GM21619 (cell line): ENCODE measurements around the gene SEPTIN1.
"Not testable (repeated sequence)": the region's sequence is repeated elsewhere in the genome, so short reads cannot be mapped to it uniquely, and the experiment has no call there.

ENCODE experiments used
- ATAC-seq: cut with Tn5 transposase; IDR thresholded peaks from one replicate; pipeline ENCODE4 v1.9.1; 2021; ENCODE audit not compliant: unreplicated experiment

SEPTIN1 gene

DNA sequence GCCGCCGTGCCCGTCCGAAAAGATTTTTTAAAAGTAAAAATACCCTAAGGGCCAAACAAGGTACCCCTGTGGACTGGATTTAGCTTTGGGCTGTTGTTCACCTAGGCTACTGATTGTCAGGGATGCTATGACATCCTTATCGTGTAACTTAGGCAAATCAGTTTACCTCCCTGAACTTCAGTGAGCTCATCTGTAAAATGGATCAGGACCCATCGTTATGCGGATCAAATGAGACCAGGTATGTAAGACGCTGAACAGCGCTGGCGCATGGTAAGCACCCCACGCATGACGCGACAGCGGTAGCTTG is 24.4 kb upstream of the SEPTIN1 start:
- no peak for ATAC-seq

DNA sequence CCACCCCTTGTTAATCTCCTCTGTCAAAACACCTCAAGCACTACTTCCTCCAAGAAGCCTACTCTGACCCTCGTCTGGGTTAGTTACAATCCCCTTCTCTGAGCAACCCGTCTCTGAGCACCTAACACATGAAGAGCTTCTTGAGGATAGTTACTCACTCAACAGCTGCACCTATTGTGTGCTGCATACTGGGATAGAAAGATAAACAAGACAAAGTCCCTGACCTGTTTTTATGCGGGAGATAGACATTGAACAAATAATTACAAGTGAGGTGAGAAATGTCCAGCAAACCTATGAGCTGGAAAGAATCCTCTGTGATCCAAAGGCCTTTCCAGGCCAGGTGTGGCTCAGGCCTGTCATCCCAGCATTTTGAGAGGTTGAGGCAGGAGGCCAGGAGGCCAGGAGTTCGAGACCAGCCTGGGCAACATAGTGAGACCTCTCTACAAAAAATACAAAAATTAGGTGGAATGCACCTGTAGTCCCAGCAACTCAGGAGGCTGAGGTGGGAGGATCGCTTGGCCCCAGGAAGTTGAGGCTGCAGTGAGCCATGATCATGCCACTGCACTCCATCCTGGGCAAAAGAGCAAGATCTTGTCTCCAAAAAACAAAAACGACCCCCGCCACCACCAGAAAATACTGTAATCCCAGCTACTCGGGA is 19.5 kb upstream of the SEPTIN1 start:
- ATAC-seq, result no peak

DNA sequence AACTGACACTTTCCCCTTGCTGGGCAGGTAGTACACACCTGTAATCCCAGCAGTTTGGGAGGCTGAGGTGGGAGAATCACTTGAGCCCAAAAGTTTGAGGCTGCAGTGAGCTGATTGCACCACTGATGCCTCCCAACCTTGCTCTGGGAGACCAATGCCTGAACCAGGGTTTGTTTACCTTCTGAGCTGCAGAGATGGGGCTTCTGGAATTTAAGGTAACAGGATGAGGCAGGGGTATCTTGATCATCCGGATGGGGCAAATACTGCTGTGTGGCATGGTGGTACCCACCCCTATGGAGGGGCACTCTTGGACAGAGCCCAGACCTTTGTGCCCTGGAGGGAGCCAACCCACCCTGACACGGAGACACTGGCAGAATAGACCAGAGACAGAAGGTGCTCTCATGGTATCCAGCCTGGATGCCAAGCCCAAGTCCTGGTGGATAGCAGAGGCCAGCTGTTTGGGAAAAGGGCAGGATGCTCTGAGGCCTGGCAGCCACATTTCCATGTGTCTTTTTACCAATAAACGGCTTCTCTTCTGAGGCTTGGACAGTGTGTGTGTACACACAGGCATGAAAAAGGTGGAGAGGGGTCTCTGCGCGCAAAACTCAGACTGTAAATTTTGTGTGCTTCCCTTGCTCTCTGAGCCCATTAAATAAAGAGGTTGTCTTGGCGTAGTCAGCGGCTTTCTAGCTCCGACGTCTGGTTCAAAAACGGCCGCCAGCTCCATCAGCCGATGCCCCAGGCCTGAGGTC is 17.2 kb upstream of the SEPTIN1 start:
- ATAC-seq, result no peak

DNA sequence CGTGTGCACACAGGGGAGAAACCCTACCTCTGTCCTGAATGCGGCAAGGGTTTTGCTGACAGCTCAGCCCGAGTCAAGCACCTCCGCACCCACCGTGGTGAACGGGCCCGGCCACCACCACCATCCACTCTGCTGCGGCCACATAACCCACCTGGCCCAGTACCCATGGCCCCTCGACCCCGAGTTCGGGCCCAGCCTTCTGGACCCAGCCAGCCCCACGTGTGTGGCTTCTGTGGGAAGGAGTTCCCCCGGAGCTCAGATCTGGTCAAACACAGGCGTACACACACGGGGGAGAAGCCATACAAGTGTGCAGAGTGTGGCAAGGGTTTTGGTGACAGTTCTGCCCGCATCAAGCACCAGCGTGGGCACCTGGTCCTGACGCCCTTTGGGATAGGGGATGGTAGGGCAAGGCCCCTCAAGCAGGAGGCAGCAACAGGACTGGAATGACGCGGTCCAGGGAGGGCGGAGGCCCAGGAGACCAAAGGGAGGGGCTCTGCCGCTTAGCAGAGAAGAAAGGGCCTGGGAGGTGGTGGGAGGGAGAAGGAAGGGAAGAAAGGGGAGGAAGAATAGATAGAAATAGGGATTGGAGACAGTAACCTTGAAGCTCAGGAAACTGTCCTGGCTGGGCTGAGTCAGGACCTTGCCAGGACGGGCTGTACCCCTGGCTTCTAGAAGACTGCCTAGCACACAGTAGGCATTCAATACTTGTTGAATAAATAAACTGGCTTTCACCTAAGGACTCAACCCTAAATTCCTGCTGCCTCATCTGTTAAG is 16.5 kb upstream of the SEPTIN1 start:
- ATAC-seq, result no peak

- no peak for ATAC-seq
Observed at GRCh38 chr16:30397776-30398660, 15.7 kb upstream of the SEPTIN1 start.

- no peak for ATAC-seq
Observed at GRCh38 chr16:30397056-30397455, 14.7 kb upstream of the SEPTIN1 start.

- ATAC-seq, result not testable (repeated sequence)
Observed at GRCh38 chr16:30396627-30397026, 14.3 kb upstream of the SEPTIN1 start.

- no peak for ATAC-seq
Observed at GRCh38 chr16:30395992-30396585, 13.7 kb upstream of the SEPTIN1 start.

GRCh38 chr16:30395155-30395991 is 13.0 kb upstream of the SEPTIN1 start, which contains the start of gene ZNF48:
Gene ZNF48, plus strand, starts transcription at chr16:30395420. Its CDS starts 375 bp downstream, at chr16:30395795.
- peak; percentile 53 for ATAC-seq

DNA sequence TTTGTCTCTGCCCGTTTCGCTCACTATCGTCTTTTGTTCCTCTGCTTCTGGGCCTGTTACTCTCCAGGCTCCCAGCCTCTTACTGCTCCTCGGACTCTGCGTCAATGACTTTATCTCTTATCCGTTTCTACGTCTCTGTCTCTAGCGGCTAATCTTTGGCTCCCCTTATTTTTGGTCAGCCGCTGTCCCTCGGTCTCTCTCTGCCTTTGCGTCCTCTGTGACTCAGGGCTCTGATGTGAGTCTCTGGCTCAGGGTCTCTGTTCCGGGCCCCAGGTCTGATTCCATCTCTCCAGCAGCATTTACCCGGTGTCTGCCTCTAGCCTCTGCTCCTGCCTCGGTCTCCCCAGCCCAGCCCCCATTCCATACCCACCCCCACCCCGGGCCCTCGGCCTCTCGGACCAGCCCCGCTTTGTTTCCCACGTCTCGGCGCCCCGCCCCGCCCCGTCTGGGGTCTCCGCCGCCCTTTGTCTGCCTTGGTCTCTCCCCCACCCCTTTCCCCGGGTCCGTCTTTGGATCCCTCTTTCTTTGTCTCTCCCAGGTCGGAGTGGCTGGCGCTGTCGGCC is 12.3 kb upstream of the SEPTIN1 start:
- ATAC-seq, result no peak

DNA sequence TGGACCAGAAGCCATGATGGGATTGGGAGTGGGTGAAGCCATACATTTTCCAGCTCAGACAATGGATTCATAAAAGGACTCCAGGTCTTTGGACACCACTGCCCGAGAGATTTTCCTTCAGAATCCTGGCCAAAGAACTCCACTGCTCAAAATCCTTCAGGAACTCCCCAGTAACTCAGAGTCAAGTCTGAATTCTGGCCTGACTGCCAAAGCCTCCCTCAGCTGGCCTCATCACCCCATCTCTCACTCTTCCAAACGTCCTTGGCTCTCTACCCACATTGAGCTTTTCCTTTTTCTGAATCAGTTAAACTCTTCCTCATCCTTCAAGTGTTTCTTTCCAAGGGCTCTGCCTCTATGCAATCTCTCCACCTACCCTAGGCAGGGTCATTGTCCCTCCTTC is 1.2 kb upstream of the SEPTIN1 start:
- ATAC-seq, result no peak

DNA sequence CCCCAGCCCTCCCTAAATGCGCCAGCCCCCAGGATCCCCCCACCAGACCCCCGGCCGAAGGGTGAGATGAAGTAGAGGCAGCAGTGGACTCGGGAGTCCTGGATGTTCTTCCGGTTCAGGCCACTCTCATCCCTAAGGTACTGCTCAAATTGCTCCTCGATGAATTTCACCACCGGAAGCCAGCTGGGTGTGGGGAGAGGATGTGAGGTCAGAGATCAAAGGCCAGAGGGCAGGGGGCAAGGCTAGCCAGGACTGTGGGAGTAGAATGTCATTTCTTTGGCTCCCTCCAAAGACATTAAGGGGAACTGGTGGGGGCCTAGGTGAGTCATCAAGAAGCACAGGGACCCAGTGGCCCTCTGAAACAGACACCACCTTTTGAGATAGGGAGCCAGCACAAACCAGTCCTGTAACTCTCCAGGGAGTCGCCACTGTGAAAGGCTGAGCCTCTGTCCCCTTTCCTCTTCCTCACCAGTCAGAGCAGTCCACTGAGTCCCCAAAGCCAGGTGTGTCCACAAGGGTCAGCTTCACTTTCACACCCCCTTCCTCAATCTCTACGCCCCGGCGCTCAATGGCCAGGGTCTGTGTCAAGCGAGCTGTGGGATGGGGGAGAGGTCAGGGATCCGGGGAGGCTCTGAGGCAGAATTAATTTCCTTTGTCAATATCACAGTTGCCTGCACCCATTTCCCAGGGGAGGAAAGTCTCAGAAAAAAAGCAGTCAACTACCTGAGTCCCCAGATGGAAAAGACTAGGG is 895 bp downstream of the SEPTIN1 start:
- ATAC-seq, result no peak

DNA sequence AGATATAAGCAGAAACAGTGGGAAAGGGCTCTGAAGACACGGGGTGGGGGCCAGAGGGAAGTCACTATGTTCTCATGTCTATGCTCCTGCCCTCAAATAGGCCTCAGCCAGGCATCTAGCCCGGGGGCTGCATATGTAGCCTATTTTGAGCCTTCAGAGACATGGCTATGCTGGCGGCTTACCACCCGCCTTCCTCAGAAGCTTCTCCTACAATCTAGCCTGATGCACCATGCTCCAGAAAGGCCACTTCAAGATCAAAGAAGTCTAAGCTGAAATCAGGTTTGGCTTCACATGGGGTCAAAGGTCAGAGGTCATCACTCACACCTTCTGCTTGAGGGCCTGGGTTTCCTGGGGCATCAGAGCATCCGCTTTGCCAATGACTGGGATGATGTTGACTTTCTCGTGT is 1.6 kb downstream of the SEPTIN1 start:
- no peak for ATAC-seq

- no peak for ATAC-seq
Observed at GRCh38 chr16:30380072-30380802, 2.1 kb downstream of the SEPTIN1 start.

DNA sequence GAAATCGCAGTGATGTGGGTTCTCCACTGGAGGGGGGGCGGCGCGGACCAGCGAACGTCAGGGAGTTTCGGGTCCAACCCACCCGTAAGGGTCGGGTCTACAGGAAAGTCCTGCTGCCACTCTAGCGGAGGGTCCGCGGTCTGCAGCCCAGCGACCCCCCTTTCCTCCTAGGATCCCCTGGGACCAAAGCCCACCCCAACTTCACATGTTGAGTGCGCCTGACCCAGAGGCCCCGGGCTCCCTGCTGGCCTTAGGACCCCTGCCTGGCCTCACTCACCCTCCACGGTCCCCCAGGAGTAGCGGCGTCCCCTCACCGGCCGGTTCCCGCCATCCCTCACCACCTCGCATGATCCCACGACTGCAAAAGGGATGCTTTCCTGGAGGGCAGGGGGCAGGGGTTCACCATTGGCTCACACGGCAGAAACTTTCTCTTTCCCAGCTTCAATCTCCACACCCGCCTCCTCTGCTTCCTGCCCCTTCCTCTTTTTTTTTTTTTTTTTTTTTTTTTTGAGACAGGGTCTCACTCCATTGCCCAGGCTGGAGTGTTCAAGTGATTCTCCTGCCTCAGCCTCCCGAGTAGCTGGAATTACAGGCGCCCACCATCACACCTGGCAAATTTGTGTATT is 3.1 kb downstream of the SEPTIN1 start:
- ATAC-seq, result no peak

DNA sequence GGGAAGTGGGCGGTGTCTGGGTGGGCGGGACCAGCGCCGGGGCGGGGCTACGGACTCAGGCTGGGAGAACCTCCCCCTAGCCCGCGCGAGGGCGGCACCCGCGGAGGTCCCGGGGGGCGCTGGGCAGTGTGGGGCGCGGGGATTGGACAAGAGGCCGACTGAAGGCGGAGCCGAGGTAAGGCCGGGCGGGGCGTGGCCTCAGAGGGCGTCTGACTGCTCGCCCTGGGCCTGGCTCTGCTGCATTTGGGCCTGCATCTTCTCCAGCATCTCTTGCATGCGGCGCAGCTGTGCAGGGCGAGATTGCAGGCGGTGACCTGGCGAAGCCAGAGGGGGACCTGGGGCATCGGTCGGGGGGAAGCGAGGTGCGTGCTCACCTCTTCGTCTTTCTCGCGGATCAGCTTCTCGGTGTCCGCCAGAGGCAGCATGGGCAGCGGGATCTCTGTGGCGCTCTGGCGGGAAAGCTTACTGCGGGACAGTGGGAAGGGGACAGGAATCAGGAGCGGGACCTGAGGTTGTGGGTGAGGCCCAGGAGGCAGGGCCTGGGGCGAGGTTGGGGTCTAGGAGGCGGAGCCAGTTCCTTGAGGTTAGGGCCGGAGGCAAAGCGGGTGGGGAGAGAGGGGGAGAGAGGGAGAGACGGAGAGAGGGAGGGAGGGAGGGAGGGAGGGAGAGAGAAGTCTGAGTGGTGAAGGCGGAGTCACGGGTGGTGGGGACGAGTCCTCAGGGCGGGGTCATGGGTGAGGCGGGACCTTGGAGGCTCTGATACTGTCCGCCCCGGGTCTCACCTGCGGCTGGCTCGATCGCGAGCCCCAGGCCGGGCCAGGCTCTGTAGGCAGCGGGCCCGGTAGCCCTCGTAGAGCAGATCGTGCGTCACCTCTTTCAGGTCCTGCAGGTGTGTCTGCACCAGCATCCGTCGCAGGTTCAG is 3.9 kb downstream of the SEPTIN1 start:
- ATAC-seq, result peak; percentile 68
